ENCODE results near the gene ASAP2.

The ASAP2 gene

GRCh38 chr2:9382604-9383235, 176.1 kb downstream of the ASAP2 start:
- Histone ChIP-seq H3K27ac (replicated peaks) (no peak overlapping the region), H3K4me3 (replicated peaks; ENCODE audit: insufficient read depth, low read length) (no peak overlapping the region), H3K27me3 (ENCODE audit: insufficient read depth, poor library complexity, severe bottlenecking) (peaks cover under 1% of the 10 kb centered on the region)
- no peak for TF ChIP-seq POLR2AphosphoS5 (IDR thresholded peaks at IDR 0.05; ENCODE audit: low read depth)
- TF ChIP-seq REST (IDR thresholded peaks at IDR 0.05; ENCODE audit: insufficient replicate concordance, low read depth), result no peak
- no peak for TF ChIP-seq CTCF (IDR thresholded peaks at IDR 0.05; ENCODE audit: insufficient read depth, low read length)
- TF ChIP-seq SPI1 (IDR thresholded peaks at IDR 0.05; ENCODE audit: borderline replicate concordance, low read depth), result no peak
- TF ChIP-seq GABPA (IDR thresholded peaks at IDR 0.05; ENCODE audit: low read depth), result no peak
- no peak for DNase-seq (ENCODE audit: low read depth in 1 of 2, low spot score in 1 of 2)

DNA sequence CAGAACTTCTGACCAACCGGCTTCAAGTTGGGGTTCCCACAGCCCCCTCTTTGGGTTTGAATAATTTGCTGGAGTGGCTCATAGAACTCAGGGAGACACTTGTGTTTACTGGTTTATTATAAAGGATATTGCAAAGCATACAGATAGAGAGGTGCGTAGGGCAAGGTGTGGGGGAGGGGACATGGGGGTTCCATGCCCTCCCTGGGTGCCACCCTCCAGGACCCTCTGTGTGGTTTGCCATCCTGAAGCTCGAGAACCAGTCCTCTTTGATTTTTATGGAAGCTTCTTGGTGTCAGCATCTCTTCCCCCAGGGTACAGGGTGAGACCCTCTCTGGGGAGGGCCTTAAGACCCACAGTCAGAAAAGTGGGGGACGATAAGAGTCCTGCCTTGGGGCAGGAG, 177.9 kb downstream of the ASAP2 start:
- H3K27ac ChIP-seq (replicated peaks), result no peak overlapping the region
- TF ChIP-seq POLR2AphosphoS5 (IDR thresholded peaks at IDR 0.05; ENCODE audit: low read depth), result no peak
- TF ChIP-seq CTCF (IDR thresholded peaks at IDR 0.05; ENCODE audit: insufficient read depth, low read length), result no peak
- no peak for TF ChIP-seq REST (IDR thresholded peaks at IDR 0.05; ENCODE audit: insufficient replicate concordance, low read depth)
- no peak for TF ChIP-seq GABPA (IDR thresholded peaks at IDR 0.05; ENCODE audit: low read depth)
- TF ChIP-seq SPI1 (IDR thresholded peaks at IDR 0.05; ENCODE audit: borderline replicate concordance, low read depth), result no peak
- no peaks in the 10 kb centered on the region for H3K27me3 ChIP-seq (ENCODE audit: insufficient read depth, poor library complexity, severe bottlenecking)
- no peak for DNase-seq (ENCODE audit: low read depth in 1 of 2, low spot score in 1 of 2)
- H3K4me3 ChIP-seq (replicated peaks; ENCODE audit: insufficient read depth, low read length), result no peak overlapping the region

DNA sequence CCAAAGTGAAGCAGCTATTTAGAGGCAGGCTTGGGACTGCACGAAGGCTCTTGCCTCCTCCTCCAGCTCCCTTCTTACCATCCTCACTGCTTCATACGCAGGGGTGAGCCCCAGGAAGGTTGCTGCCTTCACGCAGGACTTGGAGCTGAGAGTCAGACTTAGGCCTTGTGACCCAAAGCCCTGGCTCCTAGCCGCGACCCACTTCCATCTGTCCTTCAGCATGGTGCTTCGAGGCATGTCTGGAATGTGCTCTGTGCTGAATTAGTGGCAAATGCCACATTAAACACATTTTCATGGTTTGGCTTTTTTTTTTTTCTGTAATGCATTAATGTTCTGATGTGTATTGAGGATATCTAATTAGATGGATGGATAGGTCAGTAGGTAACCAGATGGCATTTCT, 179.2 kb downstream of the ASAP2 start:
- DNase-seq (ENCODE audit: low read depth in 1 of 2, low spot score in 1 of 2), result no peak
- no peak for TF ChIP-seq POLR2AphosphoS5 (IDR thresholded peaks at IDR 0.05; ENCODE audit: low read depth)
- no peak for TF ChIP-seq GABPA (IDR thresholded peaks at IDR 0.05; ENCODE audit: low read depth)
- no peak for TF ChIP-seq SPI1 (IDR thresholded peaks at IDR 0.05; ENCODE audit: borderline replicate concordance, low read depth)
- no peak for TF ChIP-seq REST (IDR thresholded peaks at IDR 0.05; ENCODE audit: insufficient replicate concordance, low read depth)
- TF ChIP-seq CTCF (IDR thresholded peaks at IDR 0.05; ENCODE audit: insufficient read depth, low read length), result no peak
- Histone ChIP-seq H3K27ac (replicated peaks) (no peak overlapping the region), H3K4me3 (replicated peaks; ENCODE audit: insufficient read depth, low read length) (no peak overlapping the region), H3K27me3 (ENCODE audit: insufficient read depth, poor library complexity, severe bottlenecking) (no peaks in the 10 kb centered on the region)
